ENCODE data around the gene HEG1. TPM values are rescaled to one million over a fixed set of nuclear protein-coding genes. Genes with fewer than 3 reads are reported as not detected.

Gene HEG1
- total RNA-seq, 5 donors from 2014 or later (not counting 1 experiment from before 2014, with no cell fraction given) = 22.6 to 27.6 (median 25.6) TPM

- CTCF ChIA-PET = no interaction called here
- WGBS (ENCODE audit: insufficient coverage) = 91% methylated on average over 12 of the region's 19 CpGs
Measured at GRCh38 chr3:125014570-125015179, 41.1 kb downstream of the HEG1 start.

GRCh38 chr3:125013095-125013494, 42.7 kb downstream of the HEG1 start:
- Mint-ChIP-seq H3K27ac (no peak overlapping the region), H3K27me3 (no peaks in the 10 kb centered on the region), H3K36me3 (peaks cover 77% of the 10 kb centered on the region), H3K4me3 (no peak overlapping the region), H3K9me3 (no peaks in the 10 kb centered on the region), H3K4me1 (peaks cover 24 to 28% (median 27%) of the 10 kb centered on the region in 3 donors)
- Histone ChIP-seq H3K27me3 (replicated peaks in 1 of 2; ENCODE audit: control insufficient read depth in 2 of 2, extremely low read depth in 1 of 2, insufficient read depth in 2 of 2, low read length in 1 of 2) (no peaks in the 10 kb centered on the region), H3K27ac (ENCODE audit: low read length) (no peak overlapping the region), H3K9me3 (no peaks in the 10 kb centered on the region), H3K4me3 (ENCODE audit: control insufficient read depth in 1 of 2, extremely low read depth in 1 of 2, low read length in 1 of 2) (no peak overlapping the region), H3K36me3 (ENCODE audit: control insufficient read depth in 2 of 2, extremely low read depth in 1 of 2, insufficient read depth in 1 of 2, low read length in 1 of 2) (peaks cover 6 to 59% of the 10 kb centered on the region in 2 donors), H3K4me1 (ENCODE audit: control insufficient read depth in 1 of 2, extremely low read depth in 1 of 2, insufficient read depth in 2 of 2, low read length in 2 of 2) (peaks cover 11 to 17% of the 10 kb centered on the region in 2 experiments)
- ATAC-seq (replicated peaks in 1 of 4) (no peak), DNase-seq (no peak)
- ChIA-PET POLR2A (interaction anchor here in 1 of 2 donors (0.6 kb wide), 1 partner anchor 425 kb away, joined by 6 read pairs; no protein-coding TSS in a partner anchor), CTCF (no interaction called here)
- 65% methylated on average over 1 of the region's 1 CpG for WGBS (ENCODE audit: insufficient coverage)

More at GRCh38 chr3:125014570-125015179, 41.1 kb downstream of the HEG1 start:
- POLR2A ChIA-PET = no interaction called here
- no peaks in the 10 kb centered on the region for H3K9me3 ChIP-seq
- H3K36me3 Mint-ChIP-seq = peaks cover 81% of the 10 kb centered on the region
- peaks cover 13 to 63% of the 10 kb centered on the region in 2 donors for H3K36me3 ChIP-seq (ENCODE audit: control insufficient read depth in 2 of 2, extremely low read depth in 1 of 2, insufficient read depth in 1 of 2, low read length in 1 of 2)
- peaks cover 17 to 24% of the 10 kb centered on the region in 2 experiments for H3K4me1 ChIP-seq (ENCODE audit: control insufficient read depth in 1 of 2, extremely low read depth in 1 of 2, insufficient read depth in 2 of 2, low read length in 2 of 2)
- no peak overlapping the region for H3K4me3 ChIP-seq (ENCODE audit: control insufficient read depth in 1 of 2, extremely low read depth in 1 of 2, low read length in 1 of 2)
- DNase-seq (no peak), ATAC-seq (replicated peaks in 1 of 4) (no peak)
- H3K4me1 Mint-ChIP-seq = peaks cover 37 to 41% (median 39%) of the 10 kb centered on the region in 3 donors
- H3K27ac Mint-ChIP-seq = no peak overlapping the region
- H3K4me3 Mint-ChIP-seq = no peak overlapping the region
- no peaks in the 10 kb centered on the region for H3K27me3 Mint-ChIP-seq
- no peaks in the 10 kb centered on the region for H3K27me3 ChIP-seq (replicated peaks in 1 of 2; ENCODE audit: control insufficient read depth in 2 of 2, extremely low read depth in 1 of 2, insufficient read depth in 2 of 2, low read length in 1 of 2)
- H3K9me3 Mint-ChIP-seq = no peaks in the 10 kb centered on the region
- no peak overlapping the region for H3K27ac ChIP-seq (ENCODE audit: low read length)

GRCh38 chr3:125011941-125012340, 43.9 kb downstream of the HEG1 start:
- POLR2A ChIA-PET = no interaction called here
- H3K27ac Mint-ChIP-seq = peak overlapping the region in 1 of 2 donors; percentile 19
- WGBS (ENCODE audit: insufficient coverage) = 89% methylated on average over 6 of the region's 7 CpGs
- ATAC-seq (replicated peaks in 1 of 4) = no peak
- no peaks in the 10 kb centered on the region for H3K27me3 Mint-ChIP-seq
- peaks cover 11 to 17% of the 10 kb centered on the region in 2 experiments for H3K4me1 ChIP-seq (ENCODE audit: control insufficient read depth in 1 of 2, extremely low read depth in 1 of 2, insufficient read depth in 2 of 2, low read length in 2 of 2)
- no peaks in the 10 kb centered on the region for H3K9me3 Mint-ChIP-seq
- peaks cover 23 to 26% (median 25%) of the 10 kb centered on the region in 3 donors for H3K4me1 Mint-ChIP-seq
- no peak overlapping the region for H3K27ac ChIP-seq (ENCODE audit: low read length)
- peaks cover 80% of the 10 kb centered on the region for H3K36me3 Mint-ChIP-seq
- no peak overlapping the region for H3K4me3 ChIP-seq (ENCODE audit: control insufficient read depth in 1 of 2, extremely low read depth in 1 of 2, low read length in 1 of 2)
- no peak overlapping the region for H3K4me3 Mint-ChIP-seq
- CTCF ChIA-PET = interaction anchor here in 1 of 2 donors (0.6 kb wide), 1 partner anchor 87 kb away, joined by 4 read pairs; no protein-coding TSS in a partner anchor
- H3K27me3 ChIP-seq (replicated peaks in 1 of 2; ENCODE audit: control insufficient read depth in 2 of 2, extremely low read depth in 1 of 2, insufficient read depth in 2 of 2, low read length in 1 of 2) = no peaks in the 10 kb centered on the region
- H3K9me3 ChIP-seq = no peaks in the 10 kb centered on the region
- H3K36me3 ChIP-seq (ENCODE audit: control insufficient read depth in 2 of 2, extremely low read depth in 1 of 2, insufficient read depth in 1 of 2, low read length in 1 of 2) = peaks cover 6 to 65% of the 10 kb centered on the region in 2 donors
- DNase-seq = no peak

GRCh38 chr3:125010393-125010792, 45.4 kb downstream of the HEG1 start:
- POLR2A ChIA-PET = interaction anchor here in 1 of 2 donors (0.6 kb wide), 1 partner anchor 23 kb away, joined by 3 read pairs; no protein-coding TSS in a partner anchor
- ATAC-seq (replicated peaks in 1 of 4) (peak in 3 of 4 experiments; percentile 35 to 43 (median 38)), DNase-seq (peak in 1 of 35 experiments; percentile 14)
- Mint-ChIP-seq H3K9me3 (no peaks in the 10 kb centered on the region), H3K4me3 (peak overlapping the region in 1 of 3 donors; percentile 16), H3K36me3 (peaks cover 73% of the 10 kb centered on the region), H3K27ac (peak overlapping the region in 1 of 2 donors; percentile 53), H3K4me1 (peaks cover 25 to 26% (median 26%) of the 10 kb centered on the region in 3 donors), H3K27me3 (no peaks in the 10 kb centered on the region)
- no peaks in the 10 kb centered on the region for H3K9me3 ChIP-seq
- H3K36me3 ChIP-seq (ENCODE audit: control insufficient read depth in 2 of 2, extremely low read depth in 1 of 2, insufficient read depth in 1 of 2, low read length in 1 of 2) = peaks cover 6 to 71% of the 10 kb centered on the region in 2 donors
- no peaks in the 10 kb centered on the region for H3K27me3 ChIP-seq (replicated peaks in 1 of 2; ENCODE audit: control insufficient read depth in 2 of 2, extremely low read depth in 1 of 2, insufficient read depth in 2 of 2, low read length in 1 of 2)
- CTCF ChIA-PET = no interaction called here
- WGBS (ENCODE audit: insufficient coverage) = 47% methylated on average over 4 of the region's 7 CpGs
- no peak overlapping the region for H3K27ac ChIP-seq (ENCODE audit: low read length)
- no peak overlapping the region for H3K4me3 ChIP-seq (ENCODE audit: control insufficient read depth in 1 of 2, extremely low read depth in 1 of 2, low read length in 1 of 2)
- peaks cover 11 to 19% of the 10 kb centered on the region in 2 experiments for H3K4me1 ChIP-seq (ENCODE audit: control insufficient read depth in 1 of 2, extremely low read depth in 1 of 2, insufficient read depth in 2 of 2, low read length in 2 of 2)

- no peaks in the 10 kb centered on the region for H3K27me3 ChIP-seq (replicated peaks in 1 of 2; ENCODE audit: control insufficient read depth in 2 of 2, extremely low read depth in 1 of 2, insufficient read depth in 2 of 2, low read length in 1 of 2)
- Mint-ChIP-seq H3K27me3 (no peaks in the 10 kb centered on the region), H3K27ac (no peak overlapping the region), H3K4me3 (no peak overlapping the region), H3K36me3 (peaks cover 69% of the 10 kb centered on the region), H3K4me1 (peaks cover 28 to 31% (median 29%) of the 10 kb centered on the region in 3 donors), H3K9me3 (no peaks in the 10 kb centered on the region)
- H3K9me3 ChIP-seq = no peaks in the 10 kb centered on the region
- no CpG with 5 or more reads among the region's 4 CpGs for WGBS (ENCODE audit: insufficient coverage)
- H3K4me1 ChIP-seq (ENCODE audit: control insufficient read depth in 1 of 2, extremely low read depth in 1 of 2, insufficient read depth in 2 of 2, low read length in 2 of 2) = peaks cover 11 to 23% of the 10 kb centered on the region in 2 experiments
- no peak overlapping the region for H3K4me3 ChIP-seq (ENCODE audit: control insufficient read depth in 1 of 2, extremely low read depth in 1 of 2, low read length in 1 of 2)
- no peak for ATAC-seq (replicated peaks in 1 of 4)
- ChIA-PET POLR2A (interaction anchor here (0.6 to 0.8 kb wide), 2 partner anchors 277 to 296 kb away, joined by 3 read pairs; no protein-coding TSS in a partner anchor), CTCF (no interaction called here)
- no peak for DNase-seq
- no peak overlapping the region for H3K27ac ChIP-seq (ENCODE audit: low read length)
- peaks cover 0 to 70% of the 10 kb centered on the region in 2 donors for H3K36me3 ChIP-seq (ENCODE audit: control insufficient read depth in 2 of 2, extremely low read depth in 1 of 2, insufficient read depth in 1 of 2, low read length in 1 of 2)
Measured at GRCh38 chr3:125008766-125009165, 47.0 kb downstream of the HEG1 start.

- H3K27ac Mint-ChIP-seq = no peak overlapping the region
Measured at GRCh38 chr3:125006291-125006731, 49.5 kb downstream of the HEG1 start.

More at GRCh38 chr3:125006291-125006731, 49.5 kb downstream of the HEG1 start:
- Mint-ChIP-seq H3K4me1 (peaks cover 46 to 47% (median 46%) of the 10 kb centered on the region in 3 donors), H3K36me3 (peaks cover 65% of the 10 kb centered on the region), H3K4me3 (no peak overlapping the region), H3K27me3 (no peaks in the 10 kb centered on the region), H3K9me3 (no peaks in the 10 kb centered on the region)
- CTCF ChIA-PET = interaction anchor here in 1 of 2 donors (0.6 kb wide), 1 partner anchor 227 kb away, joined by 3 read pairs; no protein-coding TSS in a partner anchor
- H3K27ac ChIP-seq (ENCODE audit: low read length) = no peak overlapping the region
- no peaks in the 10 kb centered on the region for H3K27me3 ChIP-seq (replicated peaks in 1 of 2; ENCODE audit: control insufficient read depth in 2 of 2, extremely low read depth in 1 of 2, insufficient read depth in 2 of 2, low read length in 1 of 2)
- peaks cover 32 to 42% of the 10 kb centered on the region in 2 experiments for H3K4me1 ChIP-seq (ENCODE audit: control insufficient read depth in 1 of 2, extremely low read depth in 1 of 2, insufficient read depth in 2 of 2, low read length in 2 of 2)
- DNase-seq (no peak), ATAC-seq (replicated peaks in 1 of 4) (no peak)
- POLR2A ChIA-PET = interaction anchor here in 1 of 2 donors (0.6 kb wide), 1 partner anchor 54 kb away, joined by 5 read pairs; no protein-coding TSS in a partner anchor
- 90% methylated on average over 3 of the region's 5 CpGs for WGBS (ENCODE audit: insufficient coverage)
- no peaks in the 10 kb centered on the region for H3K9me3 ChIP-seq
- peaks cover 0 to 71% of the 10 kb centered on the region in 2 donors for H3K36me3 ChIP-seq (ENCODE audit: control insufficient read depth in 2 of 2, extremely low read depth in 1 of 2, insufficient read depth in 1 of 2, low read length in 1 of 2)
- H3K4me3 ChIP-seq (ENCODE audit: control insufficient read depth in 1 of 2, extremely low read depth in 1 of 2, low read length in 1 of 2) = no peak overlapping the region

Data from T-cell (primary cell).